ENCODE measurements around the gene SLC26A9.

SLC26A9 gene

DNA sequence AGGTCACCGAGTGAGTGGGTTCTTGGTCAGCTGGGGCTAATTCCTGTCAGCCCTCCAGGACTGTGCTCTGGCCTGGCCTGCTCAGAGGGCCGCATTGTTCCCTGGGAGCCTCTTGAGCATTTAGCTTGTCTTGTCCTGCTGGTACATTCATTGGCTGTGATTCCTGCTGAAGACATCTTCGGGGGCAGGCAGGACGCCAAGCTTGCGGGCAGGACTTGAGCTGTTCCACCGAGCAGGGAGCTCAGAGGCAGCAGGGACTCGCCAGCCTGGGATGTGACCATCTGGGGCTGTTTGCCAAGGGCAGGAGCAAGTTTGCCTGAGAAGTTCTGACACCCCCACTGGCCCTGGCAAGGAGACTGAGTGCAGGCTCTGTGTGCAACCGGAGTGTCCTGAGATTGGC is 7.0 kb upstream of the SLC26A9 start:
- no peaks in the 10 kb centered on the region for H3K4me1 ChIP-seq (ENCODE audit: control insufficient read depth, low read depth, low read length)
- no peak overlapping the region for H3K9ac ChIP-seq (ENCODE audit: low read length)
- no peaks in the 10 kb centered on the region for H3K27me3 ChIP-seq (ENCODE audit: insufficient read depth, low read length, poor library complexity)
- H3K79me1 ChIP-seq (ENCODE audit: low read length), result no peaks in the 10 kb centered on the region
- H3K36me3 ChIP-seq (ENCODE audit: control insufficient read depth, insufficient read depth, low read length), result no peaks in the 10 kb centered on the region
- no peak overlapping the region for H2BK5ac ChIP-seq (ENCODE audit: low read length)
- no peak overlapping the region for H2BK120ac ChIP-seq (ENCODE audit: low read depth, low read length)
- H3K4ac ChIP-seq (ENCODE audit: low read depth, low read length), result no peak overlapping the region
- H3K27ac ChIP-seq (ENCODE audit: low read depth, low read length), result no peak overlapping the region
- WGBS (ENCODE audit: extremely low coverage, insufficient coverage, low lambda C conversion rate), result no CpG with 5 or more reads among the region's 8 CpGs
- H2AK5ac ChIP-seq (ENCODE audit: low read length), result no peak overlapping the region
- H3K18ac ChIP-seq (ENCODE audit: low read length), result no peak overlapping the region
- no peak overlapping the region for H4K5ac ChIP-seq (ENCODE audit: low read length)
- no peak overlapping the region for H3K23ac ChIP-seq (ENCODE audit: low read length)
- H3K4me3 ChIP-seq (ENCODE audit: low read length), result no peak overlapping the region
- no peak overlapping the region for H4K8ac ChIP-seq (ENCODE audit: low read depth, low read length)
- H3K79me2 ChIP-seq (ENCODE audit: control insufficient read depth, insufficient read depth, low read length), result no peaks in the 10 kb centered on the region
- no peak overlapping the region for H3K56ac ChIP-seq (ENCODE audit: low read length)
- no peak overlapping the region for H3K4me2 ChIP-seq (ENCODE audit: low read length)
- no peak overlapping the region for H2BK15ac ChIP-seq (replicated peaks; ENCODE audit: low read depth)
- DNase-seq, result no peak

DNA sequence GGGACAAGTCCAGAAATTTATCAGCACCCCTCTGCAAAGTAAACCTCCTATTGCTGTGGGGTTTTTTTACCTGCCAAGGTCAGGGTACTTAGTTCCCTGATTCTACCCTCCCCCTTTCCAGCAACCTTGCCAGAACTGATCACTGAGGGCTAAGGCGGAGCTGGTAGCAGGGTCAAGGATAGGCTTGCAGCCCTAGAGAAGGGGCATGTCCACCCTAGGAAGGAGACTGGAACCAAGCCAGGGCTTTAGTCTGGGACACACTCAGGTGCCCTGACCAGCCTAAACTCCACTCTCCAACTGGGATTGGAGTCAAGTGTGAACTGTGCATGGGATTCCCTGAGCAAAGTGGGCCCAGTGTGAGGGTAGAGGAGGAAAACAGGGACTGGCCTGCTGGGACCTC is 6.5 kb upstream of the SLC26A9 start:
- H4K5ac ChIP-seq (ENCODE audit: low read length), result no peak overlapping the region
- H3K18ac ChIP-seq (ENCODE audit: low read length), result no peak overlapping the region
- H2BK5ac ChIP-seq (ENCODE audit: low read length), result no peak overlapping the region
- no peak overlapping the region for H3K4ac ChIP-seq (ENCODE audit: low read depth, low read length)
- no peak overlapping the region for H3K23ac ChIP-seq (ENCODE audit: low read length)
- H2AK5ac ChIP-seq (ENCODE audit: low read length), result no peak overlapping the region
- H2BK15ac ChIP-seq (replicated peaks; ENCODE audit: low read depth), result no peak overlapping the region
- no peaks in the 10 kb centered on the region for H3K36me3 ChIP-seq (ENCODE audit: control insufficient read depth, insufficient read depth, low read length)
- no peak overlapping the region for H3K9ac ChIP-seq (ENCODE audit: low read length)
- no CpG with 5 or more reads among the region's 1 CpG for WGBS (ENCODE audit: extremely low coverage, insufficient coverage, low lambda C conversion rate)
- H4K8ac ChIP-seq (ENCODE audit: low read depth, low read length), result no peak overlapping the region
- H3K4me3 ChIP-seq (ENCODE audit: low read length), result no peak overlapping the region
- no peak overlapping the region for H2BK120ac ChIP-seq (ENCODE audit: low read depth, low read length)
- no peaks in the 10 kb centered on the region for H3K27me3 ChIP-seq (ENCODE audit: insufficient read depth, low read length, poor library complexity)
- no peaks in the 10 kb centered on the region for H3K79me1 ChIP-seq (ENCODE audit: low read length)
- no peaks in the 10 kb centered on the region for H3K4me1 ChIP-seq (ENCODE audit: control insufficient read depth, low read depth, low read length)
- H3K4me2 ChIP-seq (ENCODE audit: low read length), result no peak overlapping the region
- H3K27ac ChIP-seq (ENCODE audit: low read depth, low read length), result no peak overlapping the region
- H3K79me2 ChIP-seq (ENCODE audit: control insufficient read depth, insufficient read depth, low read length), result no peaks in the 10 kb centered on the region
- no peak overlapping the region for H3K56ac ChIP-seq (ENCODE audit: low read length)
- DNase-seq, result no peak

DNA sequence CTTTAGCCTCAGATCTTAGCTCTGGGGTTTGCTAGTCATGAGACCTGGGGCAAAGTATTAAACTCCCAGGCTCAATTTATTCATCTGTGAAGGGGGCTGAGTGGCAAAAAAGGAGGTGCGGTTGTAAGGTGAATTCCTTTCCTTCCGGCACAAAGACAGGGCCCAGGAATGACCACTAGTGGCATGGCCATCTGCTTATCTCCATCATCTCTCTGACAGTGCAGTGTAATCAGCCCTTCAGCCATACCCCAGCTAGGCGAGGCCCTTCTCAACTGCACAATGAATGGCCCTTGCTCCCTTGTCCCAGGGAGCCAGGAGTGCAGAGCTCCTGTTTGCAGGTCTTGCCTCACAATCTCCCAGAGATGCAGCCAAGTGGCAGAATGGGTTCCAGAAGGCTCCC is 5.6 kb upstream of the SLC26A9 start:
- H2BK5ac ChIP-seq (ENCODE audit: low read length), result no peak overlapping the region
- H3K4me1 ChIP-seq (ENCODE audit: control insufficient read depth, low read depth, low read length), result no peaks in the 10 kb centered on the region
- no peaks in the 10 kb centered on the region for H3K36me3 ChIP-seq (ENCODE audit: control insufficient read depth, insufficient read depth, low read length)
- no CpG with 5 or more reads among the region's 3 CpGs for WGBS (ENCODE audit: extremely low coverage, insufficient coverage, low lambda C conversion rate)
- H3K4ac ChIP-seq (ENCODE audit: low read depth, low read length), result no peak overlapping the region
- H3K18ac ChIP-seq (ENCODE audit: low read length), result no peak overlapping the region
- no peak overlapping the region for H4K5ac ChIP-seq (ENCODE audit: low read length)
- H3K4me3 ChIP-seq (ENCODE audit: low read length), result no peak overlapping the region
- H2BK120ac ChIP-seq (ENCODE audit: low read depth, low read length), result no peak overlapping the region
- H3K27me3 ChIP-seq (ENCODE audit: insufficient read depth, low read length, poor library complexity), result no peaks in the 10 kb centered on the region
- no peak overlapping the region for H3K56ac ChIP-seq (ENCODE audit: low read length)
- H3K23ac ChIP-seq (ENCODE audit: low read length), result no peak overlapping the region
- H3K27ac ChIP-seq (ENCODE audit: low read depth, low read length), result no peak overlapping the region
- H2BK15ac ChIP-seq (replicated peaks; ENCODE audit: low read depth), result no peak overlapping the region
- H2AK5ac ChIP-seq (ENCODE audit: low read length), result no peak overlapping the region
- no peak for DNase-seq
- H3K79me2 ChIP-seq (ENCODE audit: control insufficient read depth, insufficient read depth, low read length), result no peaks in the 10 kb centered on the region
- no peak overlapping the region for H3K9ac ChIP-seq (ENCODE audit: low read length)
- H3K79me1 ChIP-seq (ENCODE audit: low read length), result no peaks in the 10 kb centered on the region
- H4K8ac ChIP-seq (ENCODE audit: low read depth, low read length), result no peak overlapping the region
- no peak overlapping the region for H3K4me2 ChIP-seq (ENCODE audit: low read length)

DNA sequence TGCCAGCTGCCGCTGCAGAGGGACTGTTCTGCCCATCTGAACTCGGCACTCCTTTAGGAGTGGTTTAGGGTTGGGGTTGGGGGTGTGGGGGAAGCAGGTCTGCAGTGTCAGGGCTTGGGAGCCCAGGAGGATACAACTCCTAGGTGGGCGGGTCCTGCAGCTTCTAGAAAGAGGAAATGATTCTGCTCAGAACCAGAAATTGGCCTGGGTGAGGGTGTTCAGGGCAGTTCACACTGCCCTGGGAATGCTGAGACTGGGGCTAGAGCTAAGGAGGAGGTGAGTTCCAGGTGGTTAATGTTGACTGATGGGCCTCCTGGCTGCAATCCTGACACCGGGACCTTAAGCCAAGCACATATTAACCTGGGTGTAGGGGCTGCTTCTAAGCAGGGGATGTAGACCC is 4.8 kb upstream of the SLC26A9 start:
- Histone ChIP-seq H4K5ac (ENCODE audit: low read length) (no peak overlapping the region), H3K79me2 (ENCODE audit: control insufficient read depth, insufficient read depth, low read length) (no peaks in the 10 kb centered on the region), H3K23ac (ENCODE audit: low read length) (no peak overlapping the region), H3K36me3 (ENCODE audit: control insufficient read depth, insufficient read depth, low read length) (no peaks in the 10 kb centered on the region), H2BK120ac (ENCODE audit: low read depth, low read length) (no peak overlapping the region), H3K18ac (ENCODE audit: low read length) (no peak overlapping the region), H3K9ac (ENCODE audit: low read length) (no peak overlapping the region), H3K4me3 (ENCODE audit: low read length) (no peak overlapping the region), H2BK5ac (ENCODE audit: low read length) (no peak overlapping the region), H3K4me1 (ENCODE audit: control insufficient read depth, low read depth, low read length) (no peaks in the 10 kb centered on the region), H3K27me3 (ENCODE audit: insufficient read depth, low read length, poor library complexity) (no peaks in the 10 kb centered on the region), H3K4me2 (ENCODE audit: low read length) (no peak overlapping the region), H3K27ac (ENCODE audit: low read depth, low read length) (no peak overlapping the region), H3K4ac (ENCODE audit: low read depth, low read length) (no peak overlapping the region), H2BK15ac (replicated peaks; ENCODE audit: low read depth) (no peak overlapping the region), H4K8ac (ENCODE audit: low read depth, low read length) (no peak overlapping the region), H3K56ac (ENCODE audit: low read length) (no peak overlapping the region), H2AK5ac (ENCODE audit: low read length) (no peak overlapping the region), H3K79me1 (ENCODE audit: low read length) (no peaks in the 10 kb centered on the region)
- DNase-seq, result no peak
- whole genome bisulfite sequencing (ENCODE audit: extremely low coverage, insufficient coverage, low lambda C conversion rate), result no CpG with 5 or more reads among the region's 4 CpGs

DNA sequence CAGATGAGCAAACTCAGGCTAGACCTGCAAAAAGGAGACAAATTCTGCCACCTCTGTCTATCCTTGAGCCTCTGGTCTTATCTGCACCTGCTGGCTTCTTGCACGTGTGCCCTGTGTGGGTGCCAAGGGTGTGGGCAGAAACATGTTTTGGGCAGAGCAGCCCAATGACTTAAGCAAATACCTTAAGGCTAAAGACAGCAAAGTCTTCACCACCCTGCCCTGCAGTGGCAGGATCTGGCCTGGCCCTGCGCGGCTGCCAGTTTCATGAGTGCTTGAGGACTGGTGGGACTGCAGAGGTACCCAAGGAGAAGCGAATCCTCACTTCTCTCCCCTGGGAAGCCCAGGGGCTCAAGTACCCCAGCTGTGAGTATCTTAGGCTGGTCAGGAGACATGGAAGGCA is 3.8 kb upstream of the SLC26A9 start:
- Histone ChIP-seq H3K18ac (ENCODE audit: low read length) (no peak overlapping the region), H2BK15ac (replicated peaks; ENCODE audit: low read depth) (no peak overlapping the region), H3K56ac (ENCODE audit: low read length) (no peak overlapping the region), H3K4me2 (ENCODE audit: low read length) (no peak overlapping the region), H4K8ac (ENCODE audit: low read depth, low read length) (no peak overlapping the region), H3K27me3 (ENCODE audit: insufficient read depth, low read length, poor library complexity) (no peaks in the 10 kb centered on the region), H3K4me3 (ENCODE audit: low read length) (no peak overlapping the region), H3K23ac (ENCODE audit: low read length) (no peak overlapping the region), H3K9ac (ENCODE audit: low read length) (no peak overlapping the region), H2BK5ac (ENCODE audit: low read length) (no peak overlapping the region), H2BK120ac (ENCODE audit: low read depth, low read length) (no peak overlapping the region), H3K79me2 (ENCODE audit: control insufficient read depth, insufficient read depth, low read length) (no peaks in the 10 kb centered on the region), H3K36me3 (ENCODE audit: control insufficient read depth, insufficient read depth, low read length) (no peaks in the 10 kb centered on the region), H3K4ac (ENCODE audit: low read depth, low read length) (no peak overlapping the region), H4K5ac (ENCODE audit: low read length) (no peak overlapping the region), H2AK5ac (ENCODE audit: low read length) (no peak overlapping the region), H3K79me1 (ENCODE audit: low read length) (no peaks in the 10 kb centered on the region), H3K4me1 (ENCODE audit: control insufficient read depth, low read depth, low read length) (no peaks in the 10 kb centered on the region), H3K27ac (ENCODE audit: low read depth, low read length) (no peak overlapping the region)
- WGBS (ENCODE audit: extremely low coverage, insufficient coverage, low lambda C conversion rate), result no CpG with 5 or more reads among the region's 4 CpGs
- no peak for DNase-seq

DNA sequence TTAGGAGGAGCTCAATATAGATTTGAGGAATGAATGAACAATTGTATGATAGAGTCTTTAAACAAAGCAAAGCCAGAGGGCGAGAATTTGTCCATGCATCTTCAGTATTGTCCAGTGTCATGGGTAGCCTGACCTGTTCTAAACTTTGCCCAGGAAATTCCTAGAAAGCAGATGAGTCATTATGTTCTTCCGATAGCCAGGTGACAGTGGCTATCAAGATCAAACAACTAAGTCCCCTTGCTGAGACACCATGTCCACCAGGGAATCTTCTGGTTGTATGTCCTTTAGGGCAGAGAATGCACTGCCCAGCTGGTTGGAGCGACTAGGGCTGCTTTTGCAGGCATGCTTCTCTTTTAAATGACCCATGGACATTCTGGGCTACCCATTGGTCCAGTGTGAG is 1.8 kb upstream of the SLC26A9 start:
- no peak overlapping the region for H3K4me3 ChIP-seq (ENCODE audit: low read length)
- no peak overlapping the region for H3K23ac ChIP-seq (ENCODE audit: low read length)

More for the DNA sequence above, 1.8 kb upstream of the SLC26A9 start:
- no peak overlapping the region for H3K27ac ChIP-seq (ENCODE audit: low read depth, low read length)
- H3K27me3 ChIP-seq (ENCODE audit: insufficient read depth, low read length, poor library complexity), result no peaks in the 10 kb centered on the region
- no peak overlapping the region for H4K8ac ChIP-seq (ENCODE audit: low read depth, low read length)
- H3K56ac ChIP-seq (ENCODE audit: low read length), result no peak overlapping the region
- no peak overlapping the region for H2AK5ac ChIP-seq (ENCODE audit: low read length)
- H3K4me2 ChIP-seq (ENCODE audit: low read length), result no peak overlapping the region
- H4K5ac ChIP-seq (ENCODE audit: low read length), result no peak overlapping the region
- no peak overlapping the region for H2BK5ac ChIP-seq (ENCODE audit: low read length)
- no peaks in the 10 kb centered on the region for H3K4me1 ChIP-seq (ENCODE audit: control insufficient read depth, low read depth, low read length)
- no peak overlapping the region for H3K18ac ChIP-seq (ENCODE audit: low read length)
- H2BK120ac ChIP-seq (ENCODE audit: low read depth, low read length), result no peak overlapping the region
- no peak overlapping the region for H2BK15ac ChIP-seq (replicated peaks; ENCODE audit: low read depth)
- no CpG with 5 or more reads among the region's 3 CpGs for WGBS (ENCODE audit: extremely low coverage, insufficient coverage, low lambda C conversion rate)
- no peak for DNase-seq
- no peaks in the 10 kb centered on the region for H3K79me1 ChIP-seq (ENCODE audit: low read length)
- no peaks in the 10 kb centered on the region for H3K79me2 ChIP-seq (ENCODE audit: control insufficient read depth, insufficient read depth, low read length)
- no peak overlapping the region for H3K4ac ChIP-seq (ENCODE audit: low read depth, low read length)
- H3K36me3 ChIP-seq (ENCODE audit: control insufficient read depth, insufficient read depth, low read length), result no peaks in the 10 kb centered on the region
- no peak overlapping the region for H3K9ac ChIP-seq (ENCODE audit: low read length)

Measured in mesendoderm (in vitro differentiated cells).